Measurements from ENCODE around the gene CD177.
"Not testable (repeated sequence)": the region's sequence is repeated elsewhere in the genome, so short reads cannot be mapped to it uniquely, and the experiment has no call there.

Gene CD177

GRCh38 chr19:43362745-43363144 lies 9.3 kb downstream of the CD177 start:
- Histone ChIP-seq H3K4me1 (ENCODE audit: control insufficient read depth, low read depth, low read length) (no peaks in the 10 kb centered on the region), H3K9ac (ENCODE audit: low read length) (no peak overlapping the region), H3K27ac (ENCODE audit: low read length) (no peak overlapping the region), H3K9me3 (ENCODE audit: control insufficient read depth, low read depth, low read length) (no peaks in the 10 kb centered on the region), H3K27me3 (ENCODE audit: control insufficient read depth, insufficient read depth, low read length) (no peaks in the 10 kb centered on the region), H3K36me3 (ENCODE audit: control insufficient read depth, low read depth, low read length) (no peaks in the 10 kb centered on the region), H3K4me3 (ENCODE audit: low read length) (no peak overlapping the region)

DNA sequence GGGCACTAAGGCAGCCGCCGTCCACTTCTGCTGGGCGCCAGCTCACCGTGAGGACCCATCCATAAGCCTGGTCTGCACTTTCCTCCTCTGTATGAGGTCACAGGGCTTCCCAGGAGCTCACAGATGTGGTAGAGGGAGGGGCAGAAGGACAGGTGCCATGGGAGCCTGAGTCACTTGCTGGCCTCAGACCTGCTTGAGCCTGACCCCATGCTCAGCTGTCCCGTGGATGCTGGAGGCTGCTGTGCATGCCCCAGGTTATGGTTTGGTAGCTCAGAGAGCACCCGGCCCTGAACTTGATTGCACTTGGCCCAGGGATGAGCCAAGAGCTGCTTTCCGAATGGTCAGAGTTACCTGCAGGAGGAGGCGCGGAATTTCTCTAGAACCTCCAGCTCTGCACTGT lies 12.2 kb downstream of the CD177 start:
- H3K9ac ChIP-seq (ENCODE audit: low read length); H3K36me3 ChIP-seq (ENCODE audit: control insufficient read depth, low read depth, low read length); H3K4me3 ChIP-seq (ENCODE audit: low read length); H3K4me1 ChIP-seq (ENCODE audit: control insufficient read depth, low read depth, low read length); H3K27ac ChIP-seq (ENCODE audit: low read length); H3K9me3 ChIP-seq (ENCODE audit: control insufficient read depth, low read depth, low read length); H3K27me3 ChIP-seq (ENCODE audit: control insufficient read depth, insufficient read depth, low read length): not testable (repeated sequence)

GRCh38 chr19:43367822-43368221 lies 14.3 kb downstream of the CD177 start:
- Histone ChIP-seq H3K27ac (ENCODE audit: low read length) (no peak overlapping the region), H3K4me3 (ENCODE audit: low read length) (no peak overlapping the region), H3K27me3 (ENCODE audit: control insufficient read depth, insufficient read depth, low read length) (no peaks in the 10 kb centered on the region), H3K9me3 (ENCODE audit: control insufficient read depth, low read depth, low read length) (no peaks in the 10 kb centered on the region), H3K9ac (ENCODE audit: low read length) (no peak overlapping the region), H3K36me3 (ENCODE audit: control insufficient read depth, low read depth, low read length) (no peaks in the 10 kb centered on the region), H3K4me1 (ENCODE audit: control insufficient read depth, low read depth, low read length) (no peaks in the 10 kb centered on the region)

GRCh38 chr19:43368897-43369296 lies 15.4 kb downstream of the CD177 start:
- not testable (repeated sequence) for H3K27me3 ChIP-seq (ENCODE audit: control insufficient read depth, insufficient read depth, low read length); H3K27ac ChIP-seq (ENCODE audit: low read length); H3K36me3 ChIP-seq (ENCODE audit: control insufficient read depth, low read depth, low read length); H3K4me3 ChIP-seq (ENCODE audit: low read length); H3K4me1 ChIP-seq (ENCODE audit: control insufficient read depth, low read depth, low read length); H3K9ac ChIP-seq (ENCODE audit: low read length); H3K9me3 ChIP-seq (ENCODE audit: control insufficient read depth, low read depth, low read length)

DNA sequence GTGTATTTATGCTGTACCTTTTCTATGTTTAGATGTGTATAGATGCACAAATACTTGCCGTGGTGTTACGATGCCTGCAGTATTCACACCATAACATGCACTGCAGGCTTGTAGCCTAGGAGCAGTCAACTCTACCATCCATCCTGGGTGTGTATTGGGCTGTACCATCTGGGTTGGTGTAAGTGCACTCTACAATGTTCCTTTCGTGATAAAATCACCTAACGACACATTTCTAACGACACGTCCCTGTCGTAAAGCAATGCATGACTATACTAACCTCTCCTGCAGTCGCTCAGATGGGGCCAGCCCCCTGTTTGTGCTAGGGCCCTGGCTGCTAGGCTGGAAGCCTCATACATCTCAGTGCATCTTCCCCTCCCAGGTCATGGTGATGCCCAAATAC lies 18.4 kb downstream of the CD177 start:
- Histone ChIP-seq H3K9ac (ENCODE audit: low read length) (no peak overlapping the region), H3K27ac (ENCODE audit: low read length) (no peak overlapping the region), H3K4me1 (ENCODE audit: control insufficient read depth, low read depth, low read length) (no peaks in the 10 kb centered on the region), H3K4me3 (ENCODE audit: low read length) (no peak overlapping the region), H3K36me3 (ENCODE audit: control insufficient read depth, low read depth, low read length) (no peaks in the 10 kb centered on the region), H3K9me3 (ENCODE audit: control insufficient read depth, low read depth, low read length) (no peaks in the 10 kb centered on the region), H3K27me3 (ENCODE audit: control insufficient read depth, insufficient read depth, low read length) (no peaks in the 10 kb centered on the region)

- Histone ChIP-seq H3K9me3 (ENCODE audit: control insufficient read depth, low read depth, low read length) (no peaks in the 10 kb centered on the region), H3K36me3 (ENCODE audit: control insufficient read depth, low read depth, low read length) (no peaks in the 10 kb centered on the region), H3K27me3 (ENCODE audit: control insufficient read depth, insufficient read depth, low read length) (no peaks in the 10 kb centered on the region)
Measured at GRCh38 chr19:43372462-43372861, 19.0 kb downstream of the CD177 start.

GRCh38 chr19:43377624-43378023 lies 24.1 kb downstream of the CD177 start:
- H3K36me3 ChIP-seq (ENCODE audit: control insufficient read depth, low read depth, low read length); H3K9me3 ChIP-seq (ENCODE audit: control insufficient read depth, low read depth, low read length): not testable (repeated sequence)

More at GRCh38 chr19:43372462-43372861, 19.0 kb downstream of the CD177 start:
- Histone ChIP-seq H3K4me3 (ENCODE audit: low read length) (no peak overlapping the region), H3K9ac (ENCODE audit: low read length) (no peak overlapping the region), H3K27ac (ENCODE audit: low read length) (no peak overlapping the region), H3K4me1 (ENCODE audit: control insufficient read depth, low read depth, low read length) (no peaks in the 10 kb centered on the region)

GRCh38 chr19:43380008-43380407 lies 26.5 kb downstream of the CD177 start:
- no peaks in the 10 kb centered on the region for H3K27me3 ChIP-seq (ENCODE audit: control insufficient read depth, insufficient read depth, low read length)
- H3K9ac ChIP-seq (ENCODE audit: low read length) = no peak overlapping the region
- no peaks in the 10 kb centered on the region for H3K36me3 ChIP-seq (ENCODE audit: control insufficient read depth, low read depth, low read length)
- no peak overlapping the region for H3K27ac ChIP-seq (ENCODE audit: low read length)
- no peak overlapping the region for H3K4me3 ChIP-seq (ENCODE audit: low read length)
- no peaks in the 10 kb centered on the region for H3K9me3 ChIP-seq (ENCODE audit: control insufficient read depth, low read depth, low read length)
- no peaks in the 10 kb centered on the region for H3K4me1 ChIP-seq (ENCODE audit: control insufficient read depth, low read depth, low read length)

More at GRCh38 chr19:43377624-43378023, 24.1 kb downstream of the CD177 start:
- not testable (repeated sequence) for H3K9ac ChIP-seq (ENCODE audit: low read length); H3K4me3 ChIP-seq (ENCODE audit: low read length); H3K4me1 ChIP-seq (ENCODE audit: control insufficient read depth, low read depth, low read length); H3K27ac ChIP-seq (ENCODE audit: low read length); H3K27me3 ChIP-seq (ENCODE audit: control insufficient read depth, insufficient read depth, low read length)

DNA sequence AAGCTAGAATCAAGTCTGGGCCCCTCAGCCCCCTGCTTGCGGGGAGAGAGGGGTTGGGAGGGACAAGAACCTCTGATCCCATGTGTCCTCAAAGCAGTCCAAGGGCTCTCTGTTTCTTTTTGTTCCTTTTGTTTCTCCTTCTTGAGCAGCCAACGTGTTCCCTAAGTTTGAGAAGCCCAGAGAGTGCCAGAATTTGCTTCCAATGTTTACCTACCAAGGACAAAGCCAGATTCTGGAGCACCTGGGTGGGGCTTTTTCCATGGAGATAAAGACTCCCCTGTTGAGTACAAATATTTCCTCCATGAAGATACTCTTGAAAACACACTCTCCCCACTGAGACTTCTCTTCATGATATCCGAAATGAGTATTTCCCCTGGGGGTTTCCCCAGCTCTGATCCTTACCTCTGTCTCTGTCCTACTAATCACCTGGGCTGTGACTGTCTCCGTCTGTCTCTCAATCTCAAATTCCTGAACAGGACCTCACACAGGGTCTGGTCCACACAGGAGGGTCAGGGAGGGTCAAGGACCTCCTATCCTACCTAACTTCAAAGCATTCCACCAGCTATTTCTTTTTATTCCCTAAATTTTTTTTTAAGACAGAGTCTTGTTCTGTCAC lies 27.4 kb downstream of the CD177 start:
- no peak overlapping the region for H3K9ac ChIP-seq (ENCODE audit: low read length)
- H3K27ac ChIP-seq (ENCODE audit: low read length) = no peak overlapping the region
- H3K9me3 ChIP-seq (ENCODE audit: control insufficient read depth, low read depth, low read length) = no peaks in the 10 kb centered on the region
- no peaks in the 10 kb centered on the region for H3K4me1 ChIP-seq (ENCODE audit: control insufficient read depth, low read depth, low read length)
- H3K36me3 ChIP-seq (ENCODE audit: control insufficient read depth, low read depth, low read length) = no peaks in the 10 kb centered on the region
- H3K27me3 ChIP-seq (ENCODE audit: control insufficient read depth, insufficient read depth, low read length) = no peaks in the 10 kb centered on the region
- no peak overlapping the region for H3K4me3 ChIP-seq (ENCODE audit: low read length)

DNA sequence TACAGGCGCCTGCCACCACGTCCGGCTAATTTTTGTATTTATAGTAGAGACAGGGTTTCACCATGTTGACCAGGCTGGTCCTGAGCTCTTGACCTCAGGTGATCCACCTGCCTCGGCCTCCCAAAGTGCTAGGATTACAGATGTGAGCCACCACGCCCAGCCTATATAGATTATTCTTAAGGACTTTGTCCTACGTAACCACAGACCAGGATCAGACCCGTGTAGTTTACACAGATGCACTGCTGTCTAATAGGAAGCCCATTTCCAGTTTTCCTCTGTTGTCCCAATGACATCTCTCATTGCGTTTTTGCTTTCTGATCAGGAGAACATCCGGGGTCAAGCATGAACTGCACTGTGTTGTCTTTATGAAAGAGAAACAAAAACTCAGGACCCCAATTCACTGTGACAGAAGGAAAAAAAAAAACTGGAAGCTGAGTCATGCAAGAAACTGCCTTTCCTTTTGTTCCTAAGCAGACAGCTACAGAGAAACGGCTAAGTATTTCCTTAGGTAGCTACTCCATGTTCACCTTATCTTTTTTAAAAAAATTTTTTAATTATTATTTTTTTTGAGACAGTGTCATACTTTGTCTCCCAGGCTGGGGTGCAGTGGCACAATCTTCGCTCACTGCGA lies 29.2 kb downstream of the CD177 start:
- H3K9me3 ChIP-seq (ENCODE audit: control insufficient read depth, low read depth, low read length); H3K4me3 ChIP-seq (ENCODE audit: low read length); H3K27ac ChIP-seq (ENCODE audit: low read length); H3K4me1 ChIP-seq (ENCODE audit: control insufficient read depth, low read depth, low read length); H3K27me3 ChIP-seq (ENCODE audit: control insufficient read depth, insufficient read depth, low read length); H3K9ac ChIP-seq (ENCODE audit: low read length); H3K36me3 ChIP-seq (ENCODE audit: control insufficient read depth, low read depth, low read length): not testable (repeated sequence)

- not testable (repeated sequence) for H3K36me3 ChIP-seq (ENCODE audit: control insufficient read depth, low read depth, low read length); H3K9me3 ChIP-seq (ENCODE audit: control insufficient read depth, low read depth, low read length); H3K27ac ChIP-seq (ENCODE audit: low read length); H3K4me3 ChIP-seq (ENCODE audit: low read length); H3K9ac ChIP-seq (ENCODE audit: low read length); H3K4me1 ChIP-seq (ENCODE audit: control insufficient read depth, low read depth, low read length); H3K27me3 ChIP-seq (ENCODE audit: control insufficient read depth, insufficient read depth, low read length)
Measured at GRCh38 chr19:43383254-43383653, 29.8 kb downstream of the CD177 start.

DNA sequence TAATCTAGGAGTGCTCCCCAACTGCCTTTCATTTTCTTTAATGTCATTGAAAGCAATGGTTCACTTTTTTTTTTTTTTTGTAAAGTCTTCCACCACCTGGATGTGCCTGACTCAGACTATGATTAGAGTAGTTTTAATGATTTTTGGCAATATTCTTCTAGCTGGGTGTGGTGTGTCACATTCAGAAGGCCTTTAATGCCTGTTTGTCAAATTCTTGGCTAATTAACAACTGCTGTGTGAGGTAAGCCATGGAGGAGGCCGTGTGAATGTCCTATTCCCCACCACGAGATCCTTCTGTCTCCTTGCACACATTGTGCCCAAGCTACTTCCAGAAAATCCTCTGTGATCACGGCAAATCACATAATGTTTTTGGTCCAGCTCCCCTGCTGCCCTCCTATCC lies 30.3 kb downstream of the CD177 start:
- not testable (repeated sequence) for H3K4me1 ChIP-seq (ENCODE audit: control insufficient read depth, low read depth, low read length); H3K4me3 ChIP-seq (ENCODE audit: low read length); H3K27ac ChIP-seq (ENCODE audit: low read length); H3K9ac ChIP-seq (ENCODE audit: low read length); H3K9me3 ChIP-seq (ENCODE audit: control insufficient read depth, low read depth, low read length); H3K36me3 ChIP-seq (ENCODE audit: control insufficient read depth, low read depth, low read length); H3K27me3 ChIP-seq (ENCODE audit: control insufficient read depth, insufficient read depth, low read length)
